Right renal pelvis (tissue), 4 donors: ENCODE data around the gene CST1. TPM values are rescaled to one million over a fixed set of nuclear protein-coding genes. Genes with fewer than 3 reads are reported as not detected.
"Not testable (repeated sequence)": the region's sequence is repeated elsewhere in the genome, so short reads cannot be mapped to it uniquely, and the experiment has no call there.

Experiments
- DNase-seq, 4 donors: peaks; one replicate each; pipeline ENCODE4 v3.0.0-alpha.2; 2013; ENCODE audit warnings: low read depth in 4 of 4, low spot score in 3 of 4, missing footprints in 1 of 4
- polyA plus RNA-seq, 4 donors: library from polyadenylated mRNA; unstranded; fragments of 120-200 nt; gene quantifications; one replicate each; pipeline ENCODE4 v1.2.1, GENCODE V29; 2013; ENCODE audit not compliant: insufficient read length in 4 of 4

The CST1 gene
- polyA plus RNA-seq, 4 donors: 0.27 TPM; not detected in 2

DNA sequence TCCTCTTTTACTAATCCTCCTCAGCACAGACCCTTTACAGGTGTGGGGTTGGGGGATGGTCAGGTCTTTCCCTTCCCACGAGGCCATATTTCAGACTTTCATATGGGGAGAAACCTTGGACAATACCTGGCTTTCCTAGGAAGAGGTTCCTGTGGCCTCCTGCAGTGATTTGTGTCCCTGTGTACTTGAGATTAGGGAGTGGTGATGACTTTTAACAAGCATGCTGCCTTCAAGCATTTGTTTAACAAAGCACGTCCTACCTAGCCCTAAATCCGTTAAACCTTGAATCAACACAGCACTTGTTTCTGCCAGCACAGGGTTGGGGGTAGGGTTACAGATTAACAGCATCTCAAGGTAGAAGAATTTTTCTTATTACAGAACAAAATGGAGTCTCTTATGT is 6.1 kb upstream of the CST1 start:
- not testable (repeated sequence) for DNase-seq

DNA sequence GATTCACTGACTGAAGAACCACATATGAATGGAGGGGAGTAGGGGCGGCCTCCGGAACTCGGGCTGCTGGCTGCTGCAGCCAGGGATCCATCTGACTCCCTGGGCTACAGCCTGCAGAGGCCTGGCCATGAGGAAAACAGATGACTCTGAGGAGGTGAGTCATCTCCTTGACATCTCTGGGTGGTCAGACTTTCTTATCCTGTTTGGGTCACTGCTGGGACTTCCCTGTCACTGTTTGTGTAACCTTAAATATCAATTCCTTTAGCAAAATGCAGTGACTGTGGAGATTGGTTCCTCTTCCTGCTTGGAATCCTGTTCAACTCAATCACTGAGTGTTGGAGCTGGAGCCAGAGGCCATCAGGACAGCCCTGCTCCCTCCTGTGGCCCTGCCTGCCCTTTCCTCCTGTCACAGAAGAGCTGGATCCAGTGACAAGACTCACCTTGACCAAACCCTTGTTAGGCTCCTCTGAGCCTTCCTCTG is 4.4 kb upstream of the CST1 start:
- DNase-seq: not testable (repeated sequence)

DNA sequence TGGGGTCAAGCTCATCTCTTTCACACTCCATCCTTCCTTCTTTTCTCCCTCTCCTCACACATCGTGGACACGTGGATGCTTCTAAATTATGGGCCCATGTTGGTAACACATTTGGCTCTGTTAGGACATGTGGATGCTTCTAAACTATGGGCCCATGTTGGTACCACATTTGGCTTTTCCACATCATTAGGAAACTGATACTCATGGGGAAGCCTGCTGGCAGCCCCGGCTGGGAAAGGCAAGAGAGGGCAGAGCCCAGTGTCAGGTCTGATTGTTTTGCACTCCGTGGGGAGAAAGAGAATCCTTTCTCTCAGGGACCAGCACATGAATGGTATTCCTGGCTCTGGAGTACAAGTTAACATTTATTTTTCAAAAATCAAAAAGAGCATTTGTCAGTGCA is 4.0 kb upstream of the CST1 start:
- DNase-seq: no peak

DNA sequence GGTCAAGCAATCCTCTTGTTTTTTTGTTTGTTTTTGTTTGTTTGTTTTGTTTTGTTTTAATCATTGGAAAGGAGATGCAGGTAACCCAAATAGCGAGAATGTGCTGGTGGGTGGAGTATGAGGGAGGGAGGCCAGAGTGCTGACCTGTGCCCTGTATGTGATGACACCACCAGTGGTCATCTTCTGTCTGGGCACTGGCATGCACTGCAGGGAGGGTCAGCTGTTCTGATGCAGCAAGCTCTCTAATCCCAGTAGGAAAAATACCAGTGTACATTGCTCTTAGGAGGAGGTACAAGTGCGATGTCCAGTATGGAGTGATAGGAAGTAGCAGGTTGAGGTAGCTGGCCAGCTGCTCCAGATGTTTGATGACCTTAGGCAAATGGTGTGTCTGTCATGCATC is 2.9 kb upstream of the CST1 start:
- DNase-seq: no peak

DNA sequence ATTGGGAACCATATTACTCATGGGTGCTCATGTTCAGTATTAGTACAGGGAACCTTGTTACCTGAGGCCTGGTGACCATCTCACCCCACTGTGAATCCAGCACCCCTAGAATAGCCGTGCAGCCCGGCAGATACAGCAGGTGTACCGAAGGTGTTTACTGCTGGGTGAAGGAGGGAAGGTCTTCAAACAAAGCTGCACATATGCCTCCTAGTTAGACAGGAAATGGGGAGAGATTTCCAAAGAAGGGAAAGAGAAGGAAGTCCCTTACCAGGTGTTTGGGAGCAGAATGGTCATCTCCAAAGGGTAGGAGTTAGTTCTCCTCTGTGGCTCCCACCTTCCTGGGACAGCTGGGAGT is 2.4 kb upstream of the CST1 start:
- no peak for DNase-seq

DNA sequence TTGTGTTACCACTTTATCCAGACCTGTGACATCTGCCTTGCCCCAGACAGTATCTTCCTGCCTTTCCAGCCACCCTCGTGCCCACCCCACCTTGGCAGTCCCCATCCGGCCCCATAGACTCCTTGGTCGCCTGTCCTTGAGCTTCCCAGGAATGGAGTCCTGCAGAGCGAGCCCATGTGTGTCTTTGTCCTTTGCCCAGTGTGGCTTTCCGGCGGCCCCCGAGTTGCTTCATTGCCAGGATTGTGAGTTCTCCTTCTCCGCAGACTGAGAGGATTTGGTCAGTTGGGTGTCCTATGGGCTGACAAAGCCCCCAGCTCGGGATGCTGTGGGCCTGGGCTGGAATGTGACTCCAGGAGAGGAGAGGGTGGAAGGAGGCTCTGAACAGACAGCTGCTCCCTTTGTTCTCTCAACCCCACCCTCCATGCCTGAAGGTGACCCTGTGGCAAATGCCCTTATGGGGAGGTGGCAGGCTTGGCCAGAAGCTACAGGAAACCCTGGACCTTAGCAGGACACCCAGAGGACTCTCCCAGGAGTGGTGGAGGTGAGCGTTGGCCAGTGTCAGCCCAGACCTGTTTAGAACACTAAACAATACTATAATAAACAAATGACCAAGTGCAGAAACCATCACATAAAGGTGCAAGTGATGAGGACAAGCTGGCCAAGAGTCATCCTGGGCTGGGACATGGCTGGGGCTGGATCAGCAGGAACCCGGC is 1.9 kb upstream of the CST1 start:
- DNase-seq: no peak

DNA sequence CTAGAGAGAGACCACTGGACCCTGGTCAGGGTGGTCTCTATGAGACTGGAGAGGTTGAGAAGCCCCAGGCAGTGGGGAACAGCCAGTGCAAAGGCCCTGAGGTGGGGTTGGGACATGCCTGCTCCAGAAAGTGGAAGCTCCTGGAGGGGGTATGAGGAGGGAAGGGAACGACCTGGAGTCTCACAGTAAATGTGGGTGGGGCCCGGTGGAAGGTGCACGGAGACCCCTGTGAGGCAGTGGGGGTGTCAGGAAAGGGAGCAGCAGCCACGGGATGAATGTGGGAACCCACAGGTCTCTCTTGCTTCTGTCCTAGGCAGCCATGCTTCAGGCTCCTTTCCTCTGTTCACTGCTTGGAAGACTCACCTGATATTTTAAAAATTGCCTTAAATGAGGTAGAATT is 1.3 kb upstream of the CST1 start:
- no peak for DNase-seq

DNA sequence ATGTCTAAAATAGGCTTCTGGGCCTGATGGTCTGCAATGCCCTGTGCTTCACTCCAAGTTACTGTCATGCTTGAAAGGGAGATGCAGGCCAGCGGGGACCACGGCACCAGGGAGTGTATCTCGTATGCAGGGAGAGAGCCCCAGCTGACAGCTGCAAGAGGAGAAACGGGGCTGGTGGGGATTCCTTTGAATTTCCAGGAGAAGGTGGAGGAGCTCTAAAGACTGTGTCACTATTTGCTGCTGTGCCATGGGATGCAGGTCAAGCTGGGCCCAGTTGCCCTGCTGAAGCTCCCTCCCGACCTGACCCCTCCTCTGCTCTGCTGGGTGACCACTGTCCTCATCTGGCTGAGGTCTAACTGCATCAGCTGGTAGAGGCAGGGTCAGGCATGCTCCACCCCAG is 989 bp downstream of the CST1 start:
- no peak for DNase-seq

DNA sequence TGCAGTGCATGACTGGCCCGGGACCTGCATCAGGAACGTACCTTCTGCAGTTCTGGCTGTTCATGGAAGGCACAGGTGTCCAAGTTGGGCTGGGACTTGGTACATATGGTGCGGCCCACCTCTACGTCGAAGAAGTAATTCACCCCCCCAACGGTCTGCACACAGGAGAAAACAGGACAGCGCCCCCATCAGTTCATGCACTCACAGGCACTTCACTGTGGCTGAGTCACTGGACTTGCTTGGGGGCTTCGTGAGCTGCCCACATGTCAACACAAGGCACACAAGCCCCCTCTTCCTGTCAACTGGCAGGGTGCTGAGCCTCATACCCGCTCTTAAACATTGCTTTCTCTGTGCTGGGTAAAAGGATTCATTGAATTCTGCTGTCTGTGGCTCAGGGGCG is 1.8 kb downstream of the CST1 start:
- DNase-seq: not testable (repeated sequence)

DNA sequence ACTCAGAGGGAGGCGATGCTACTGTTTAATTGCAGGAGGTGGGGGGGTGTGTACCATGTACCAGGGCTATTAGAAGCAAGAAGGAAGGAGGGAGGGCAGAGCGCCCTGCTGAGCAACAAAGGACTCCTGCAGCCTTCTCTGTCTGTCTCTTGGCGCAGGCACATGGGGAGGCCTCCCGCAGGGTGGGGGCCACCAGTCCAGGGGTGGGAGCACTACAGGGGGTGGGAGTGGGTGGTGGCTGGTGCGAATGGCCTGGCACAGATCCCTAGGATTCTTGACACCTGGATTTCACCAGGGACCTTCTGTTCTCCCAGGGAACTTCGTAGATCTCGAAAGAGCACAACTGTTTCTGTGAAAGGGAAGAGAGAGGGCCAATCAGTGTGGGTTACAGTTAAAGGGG is 3.2 kb downstream of the CST1 start:
- not testable (repeated sequence) for DNase-seq

DNA sequence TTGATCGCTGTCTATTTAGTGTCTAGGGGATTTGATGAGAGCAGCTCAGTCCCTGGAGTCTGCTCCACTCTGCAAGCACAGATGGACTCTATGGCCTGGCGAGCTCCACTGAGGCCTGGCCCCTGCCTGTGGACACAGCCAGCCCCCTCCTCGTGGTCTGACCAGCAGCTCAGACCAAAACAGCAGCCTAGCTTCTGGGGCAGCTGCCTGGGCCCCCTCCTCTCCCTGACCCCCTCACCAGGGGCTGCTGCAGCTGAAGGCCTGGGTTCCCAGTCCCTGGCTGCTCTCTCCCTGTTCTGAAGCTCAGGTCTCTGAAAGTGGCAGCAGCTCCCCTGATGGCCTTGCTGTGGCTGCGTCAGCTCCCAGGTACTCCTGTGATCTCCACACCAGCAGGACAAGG is 3.6 kb downstream of the CST1 start:
- not testable (repeated sequence) for DNase-seq

DNA sequence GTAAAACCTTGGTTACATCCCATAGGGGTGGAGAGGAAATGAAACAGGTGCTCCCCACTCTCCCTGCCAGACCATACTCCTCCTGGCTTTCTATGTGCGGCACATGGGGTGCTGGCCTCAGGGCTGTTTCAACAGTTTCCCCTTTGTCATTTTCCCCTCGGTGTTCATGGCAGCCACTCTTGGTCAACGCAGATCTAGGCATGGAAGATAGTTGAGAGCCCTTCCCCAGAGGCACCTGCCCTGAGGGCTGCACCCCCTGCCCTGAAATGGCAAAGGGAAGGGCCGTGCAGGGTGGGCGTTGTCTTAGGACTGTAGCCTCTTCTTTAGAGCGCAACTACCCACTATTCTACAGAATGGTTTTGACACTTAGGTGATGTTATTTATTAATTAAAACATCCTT is 4.4 kb downstream of the CST1 start:
- DNase-seq: no peak

DNA sequence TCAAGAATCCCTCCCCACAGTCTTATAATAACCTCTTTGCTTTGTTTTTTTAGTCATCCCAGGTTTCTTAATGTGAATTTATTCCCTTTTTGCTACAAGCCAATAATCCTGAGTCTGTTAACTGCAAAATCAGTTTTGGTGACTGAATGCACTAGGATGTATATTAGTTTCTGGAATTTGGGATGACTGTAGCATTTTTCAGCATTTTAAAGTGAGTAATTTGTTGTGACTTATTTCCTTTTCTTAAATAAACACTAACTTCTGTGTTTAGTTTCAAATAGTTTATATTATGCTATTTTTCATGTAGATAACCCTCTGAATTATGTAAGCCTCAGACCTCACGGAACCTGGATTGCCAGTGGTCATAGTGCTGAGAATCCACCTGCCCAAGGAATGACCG is 5.5 kb downstream of the CST1 start:
- no peak for DNase-seq

DNA sequence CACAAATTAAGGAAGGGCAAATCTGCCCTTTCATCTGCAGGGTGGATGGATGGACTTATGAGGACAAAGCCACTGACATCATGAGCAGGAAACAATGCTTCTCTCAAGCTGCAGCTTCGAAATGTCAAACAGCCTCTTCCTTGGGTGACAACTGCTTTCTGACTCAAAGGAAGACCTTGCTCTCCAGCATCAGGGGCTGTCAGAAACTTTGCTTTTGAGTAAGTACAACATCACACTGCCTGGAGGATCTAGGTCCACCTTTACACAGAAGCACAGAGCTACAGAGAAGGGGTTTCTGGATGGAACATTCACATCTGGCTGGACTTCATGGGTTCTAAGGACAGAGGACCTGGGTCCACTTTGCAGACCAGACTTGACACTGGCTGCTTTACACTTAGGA is 5.9 kb downstream of the CST1 start:
- DNase-seq: no peak

DNA sequence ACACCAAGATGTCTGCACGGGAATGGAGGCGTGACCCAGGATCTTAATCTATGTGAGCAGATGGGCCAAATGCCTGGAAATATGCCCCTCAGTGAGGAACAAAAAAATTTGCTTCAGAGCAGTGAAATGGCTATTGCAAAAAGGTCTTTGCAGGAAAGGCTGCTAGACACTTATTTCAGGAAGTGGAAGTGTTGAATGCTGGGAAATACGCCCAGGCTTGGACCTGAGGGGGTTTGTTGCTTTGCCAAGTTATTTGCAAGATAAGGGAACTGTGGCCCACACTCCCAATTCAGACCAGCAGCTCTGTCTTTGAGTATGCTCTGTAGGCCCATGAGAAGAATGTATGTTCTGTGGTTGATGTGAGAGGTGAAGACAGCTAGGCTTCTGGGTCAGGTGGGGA is 15.3 kb downstream of the CST1 start:
- not testable (repeated sequence) for DNase-seq

DNA sequence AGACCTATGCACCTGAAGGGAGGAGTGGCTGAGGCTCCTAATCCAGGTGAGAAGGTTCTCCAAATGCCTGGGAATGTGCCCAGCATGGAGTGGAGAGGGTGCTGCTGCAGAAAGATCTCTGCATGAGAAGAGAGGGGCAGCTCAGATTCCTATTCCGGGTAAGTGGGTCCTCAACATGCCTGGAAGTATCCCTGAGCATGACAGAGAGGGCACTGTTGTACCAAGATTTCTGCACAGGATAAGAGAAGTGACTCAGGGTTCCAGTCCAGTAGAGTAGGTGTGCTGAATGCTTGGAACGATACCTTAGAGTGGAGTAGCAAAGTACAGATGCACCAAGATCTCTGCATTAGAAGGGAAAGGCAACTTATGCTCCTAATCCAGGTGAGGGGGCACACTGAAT is 15.8 kb downstream of the CST1 start:
- DNase-seq: not testable (repeated sequence)

DNA sequence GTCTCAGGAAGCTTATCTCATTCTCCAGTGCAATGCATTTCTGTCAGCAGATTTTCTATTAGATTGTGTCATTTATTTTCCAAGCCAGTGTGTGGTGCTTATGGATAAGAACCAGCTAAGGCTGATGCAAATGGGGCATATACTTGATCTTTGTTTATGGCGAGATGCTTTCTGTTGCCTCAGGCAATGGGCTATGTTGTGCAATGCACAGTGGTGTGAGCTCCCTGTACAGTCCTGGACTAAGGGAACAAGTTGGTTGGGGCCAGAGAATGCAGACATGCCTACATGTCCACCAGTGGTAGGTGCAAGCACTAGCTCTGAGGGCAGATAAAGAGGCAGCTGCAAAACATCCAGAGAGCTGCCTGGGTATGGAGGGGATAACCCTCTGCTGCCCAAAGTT is 16.3 kb downstream of the CST1 start:
- not testable (repeated sequence) for DNase-seq

DNA sequence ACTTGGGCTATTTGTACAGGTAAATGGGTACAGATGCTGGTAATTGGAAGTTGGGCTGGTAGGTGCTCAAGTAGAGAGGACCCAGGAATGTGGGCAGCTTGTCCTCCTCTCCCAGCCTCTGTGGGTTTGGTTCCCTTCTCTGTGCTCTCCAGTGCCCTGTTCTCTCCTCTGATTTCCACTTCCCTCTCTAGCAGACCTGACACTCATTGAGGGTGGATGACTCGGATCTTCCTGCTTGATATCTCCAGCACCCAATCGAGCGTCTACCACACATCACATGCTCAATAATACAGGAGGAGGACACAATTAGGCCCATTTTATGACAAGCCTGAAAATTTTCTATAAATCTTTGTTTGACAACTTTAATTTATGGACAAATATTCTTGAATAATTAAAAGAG is 23.7 kb downstream of the CST1 start:
- no peak for DNase-seq

DNA sequence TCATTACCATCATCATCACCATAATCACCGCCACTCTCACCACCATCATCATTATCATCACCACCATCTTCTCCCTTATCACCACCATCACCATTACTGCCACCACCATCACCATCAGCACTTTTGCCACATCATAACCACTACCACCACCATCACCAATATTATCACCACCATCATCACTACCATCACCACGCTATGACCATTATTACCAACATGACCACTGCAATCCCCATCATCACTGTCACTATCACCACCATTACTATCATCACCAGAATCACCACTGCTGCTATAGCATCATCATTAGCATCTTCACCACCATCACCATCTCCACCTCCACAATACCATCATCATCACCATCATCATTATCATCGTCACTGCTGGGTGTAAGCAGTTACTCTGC is 25.6 kb downstream of the CST1 start:
- DNase-seq: no peak

DNA sequence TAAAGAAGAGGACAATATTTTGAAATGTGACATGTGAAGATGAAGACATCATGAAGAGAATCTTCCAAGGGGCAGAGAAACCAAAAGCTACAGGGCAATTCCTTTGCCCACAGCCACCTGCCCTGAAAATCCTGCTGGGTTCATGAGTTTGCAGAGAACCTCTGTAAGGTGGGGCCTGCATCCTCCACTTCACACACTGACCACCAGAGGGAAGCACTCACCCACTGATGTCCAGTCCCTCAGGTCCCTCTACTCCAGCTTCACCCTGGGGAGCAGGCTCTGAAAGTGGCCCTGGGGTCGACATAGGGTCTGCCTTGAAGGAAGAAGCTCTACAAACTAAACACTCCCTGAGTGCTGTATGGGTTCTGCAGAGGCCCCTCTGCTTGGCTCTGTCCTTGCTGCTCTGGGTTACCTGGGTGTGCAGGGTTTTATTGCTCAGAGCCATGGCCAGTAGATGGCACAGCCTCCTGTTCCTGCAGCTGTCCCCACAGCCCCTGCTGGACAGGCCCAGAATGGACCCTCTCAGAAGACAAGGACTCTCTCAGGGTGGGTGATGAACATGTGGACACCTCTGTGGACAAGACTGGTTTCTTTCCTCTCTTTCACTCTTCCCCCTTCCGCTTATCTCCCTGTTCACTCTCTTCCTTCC is 27.0 kb downstream of the CST1 start:
- not testable (repeated sequence) for DNase-seq

DNA sequence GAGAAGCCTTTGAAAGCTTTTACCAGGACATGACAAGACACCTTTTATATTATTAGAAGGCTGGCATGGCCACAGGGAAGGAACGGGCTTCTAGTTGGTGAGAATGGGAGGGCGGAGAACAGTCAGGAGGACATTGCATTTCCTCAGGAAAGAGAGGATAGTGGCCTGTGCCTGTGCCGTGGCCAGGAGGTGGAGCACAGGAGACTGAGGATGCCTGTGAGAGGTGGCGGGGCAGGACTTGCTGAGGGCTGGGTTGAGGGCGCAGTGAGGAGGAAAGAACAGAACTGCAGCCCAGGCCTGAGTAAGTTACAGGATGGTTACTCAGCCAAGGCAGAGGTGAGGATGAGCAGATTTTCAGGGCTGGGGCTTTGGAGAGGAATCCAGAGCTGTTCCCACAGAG is 27.9 kb downstream of the CST1 start:
- not testable (repeated sequence) for DNase-seq

DNA sequence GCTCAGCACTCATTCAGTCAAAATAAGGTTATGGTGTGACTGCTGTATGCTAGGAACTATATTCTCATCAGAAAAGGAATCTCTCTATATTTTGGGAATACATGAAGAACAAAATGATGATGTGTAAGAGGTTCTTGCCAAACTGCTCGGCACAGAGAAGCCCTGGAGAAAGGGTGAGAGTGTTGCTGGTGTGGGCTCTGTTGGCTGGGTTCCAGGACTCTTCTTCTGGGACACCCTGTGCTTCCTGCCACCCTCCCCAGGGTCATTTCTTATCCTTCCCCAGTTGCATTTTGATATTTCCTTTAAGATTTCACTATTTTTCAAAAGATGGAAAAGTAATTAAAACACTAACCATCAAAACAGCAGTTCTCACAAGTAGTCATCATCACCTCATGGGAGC is 28.8 kb downstream of the CST1 start:
- no peak for DNase-seq
